22Rv1 (cell line): ENCODE results near the gene IGSF6.

Experiments used
- ZFX ChIP-seq: fragments of 450-650 bp; IDR thresholded peaks from 2 replicates; pipeline ENCODE4 v1.6.1; 2017; ENCODE audit warnings: antibody characterized with exemption, borderline replicate concordance
- TF ChIP-seq, protein P1 (sequence below): fragments of 450-650 bp; IDR thresholded peaks from 2 replicates; pipeline ENCODE4 v1.5.1; 2017; ENCODE audit warnings: mild to moderate bottlenecking

DNA sequence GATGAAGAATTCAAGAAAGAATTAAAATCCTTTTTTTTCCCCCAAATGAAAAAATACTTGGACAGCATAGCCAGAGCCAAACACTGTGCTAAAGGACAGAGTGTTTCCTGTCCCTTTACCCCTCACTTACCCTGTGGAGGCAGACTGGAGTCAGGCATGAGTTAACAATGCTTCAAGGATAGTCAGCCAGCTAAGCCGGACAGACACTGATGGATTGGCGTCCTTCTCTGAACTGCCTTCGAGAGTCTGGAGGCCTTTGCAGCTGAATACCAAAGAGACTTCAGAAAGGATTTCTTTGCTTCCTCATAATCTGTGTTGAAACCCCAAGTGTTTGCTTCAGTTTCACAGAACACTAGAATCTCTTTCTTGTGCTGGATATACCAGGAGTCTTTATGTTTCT, 48.5 kb downstream of the IGSF6 start:
- TF ChIP-seq, protein P1, sequence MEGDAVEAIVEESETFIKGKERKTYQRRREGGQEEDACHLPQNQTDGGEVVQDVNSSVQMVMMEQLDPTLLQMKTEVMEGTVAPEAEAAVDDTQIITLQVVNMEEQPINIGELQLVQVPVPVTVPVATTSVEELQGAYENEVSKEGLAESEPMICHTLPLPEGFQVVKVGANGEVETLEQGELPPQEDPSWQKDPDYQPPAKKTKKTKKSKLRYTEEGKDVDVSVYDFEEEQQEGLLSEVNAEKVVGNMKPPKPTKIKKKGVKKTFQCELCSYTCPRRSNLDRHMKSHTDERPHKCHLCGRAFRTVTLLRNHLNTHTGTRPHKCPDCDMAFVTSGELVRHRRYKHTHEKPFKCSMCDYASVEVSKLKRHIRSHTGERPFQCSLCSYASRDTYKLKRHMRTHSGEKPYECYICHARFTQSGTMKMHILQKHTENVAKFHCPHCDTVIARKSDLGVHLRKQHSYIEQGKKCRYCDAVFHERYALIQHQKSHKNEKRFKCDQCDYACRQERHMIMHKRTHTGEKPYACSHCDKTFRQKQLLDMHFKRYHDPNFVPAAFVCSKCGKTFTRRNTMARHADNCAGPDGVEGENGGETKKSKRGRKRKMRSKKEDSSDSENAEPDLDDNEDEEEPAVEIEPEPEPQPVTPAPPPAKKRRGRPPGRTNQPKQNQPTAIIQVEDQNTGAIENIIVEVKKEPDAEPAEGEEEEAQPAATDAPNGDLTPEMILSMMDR = no peak
- no peak for TF ChIP-seq ZFX
